Vagina (tissue), 2 donors: ENCODE measurements around the gene CHMP3. TPM values are rescaled to one million over a fixed set of nuclear protein-coding genes. Genes with fewer than 3 reads are reported as not detected.

Experiments
- DNase-seq, 2 donors: peaks; one replicate each; pipeline ENCODE4 v3.0.0-alpha.2; 2017; ENCODE audit errors: extremely low spot score in 2 of 2
- H3K27ac ChIP-seq: fragments of 200-600 bp; sonication (generic); one replicate; pipeline ENCODE4 v1.5.1; 2019
- H3K27me3 ChIP-seq: fragments of 200-600 bp; sonication (generic); one replicate; pipeline ENCODE4 v1.5.1; 2019
- H3K36me3 ChIP-seq, 2 donors: fragments of 200-600 bp; sonication (generic); one replicate each; pipeline ENCODE4 v1.5.1; 2017 to 2019
- H3K4me1 ChIP-seq: fragments of 200-600 bp; sonication (generic); one replicate; pipeline ENCODE4 v1.5.1; 2019
- H3K4me3 ChIP-seq, 2 donors: fragments of 200-600 bp; sonication (generic); 1 replicate in 1 of 2; 2 replicates in 1 of 2; pipeline ENCODE4 v1.5.1; 2016 to 2019
- H3K9me3 ChIP-seq: fragments of 200-600 bp; sonication (generic); one replicate; pipeline ENCODE4 v1.5.1; 2019
- CTCF ChIP-seq, 3 experiments: fragments of 450-650 bp in 2 of 3; fragments of 200-600 bp in 1 of 3; sonication (generic) in 1 of 3; IDR thresholded peaks; one replicate each; pipeline ENCODE4 v1.5.1; 2017 to 2019; ENCODE audit warnings: antibody characterized with exemption in 3 of 3, mild to moderate bottlenecking in 2 of 3, moderate library complexity in 2 of 3
- POLR2A ChIP-seq, 2 donors: fragments of 450-650 bp; IDR thresholded peaks; one replicate each; pipeline ENCODE4 v1.6.1; 2017; ENCODE audit warnings: antibody characterized with exemption in 2 of 2, mild to moderate bottlenecking in 2 of 2, moderate library complexity in 2 of 2
- POLR2AphosphoS5 ChIP-seq, 2 donors: sonication (generic); formaldehyde crosslinking; IDR thresholded peaks; one replicate each; pipeline ENCODE4 v1.9.0; 2017; ENCODE audit warnings: antibody characterized with exemption in 2 of 2, mild to moderate bottlenecking in 2 of 2, low read depth in 1 of 2; ENCODE audit not compliant: insufficient read depth in 1 of 2
- intact Hi-C: fragments of 100-400 bp; cut with DNase I; formaldehyde crosslinking; loops from one replicate; pipeline ENCODE4 v1.15.1; 2023
- total RNA-seq: library from RNA; depleted of rRNA; stranded (reverse); fragments of >200 nt; gene quantifications from one replicate; pipeline ENCODE4 v1.2.3, GENCODE V29; 2016

CHMP3 gene
- total RNA-seq, 1 donor from 2014 or later: 49.6 TPM

DNA sequence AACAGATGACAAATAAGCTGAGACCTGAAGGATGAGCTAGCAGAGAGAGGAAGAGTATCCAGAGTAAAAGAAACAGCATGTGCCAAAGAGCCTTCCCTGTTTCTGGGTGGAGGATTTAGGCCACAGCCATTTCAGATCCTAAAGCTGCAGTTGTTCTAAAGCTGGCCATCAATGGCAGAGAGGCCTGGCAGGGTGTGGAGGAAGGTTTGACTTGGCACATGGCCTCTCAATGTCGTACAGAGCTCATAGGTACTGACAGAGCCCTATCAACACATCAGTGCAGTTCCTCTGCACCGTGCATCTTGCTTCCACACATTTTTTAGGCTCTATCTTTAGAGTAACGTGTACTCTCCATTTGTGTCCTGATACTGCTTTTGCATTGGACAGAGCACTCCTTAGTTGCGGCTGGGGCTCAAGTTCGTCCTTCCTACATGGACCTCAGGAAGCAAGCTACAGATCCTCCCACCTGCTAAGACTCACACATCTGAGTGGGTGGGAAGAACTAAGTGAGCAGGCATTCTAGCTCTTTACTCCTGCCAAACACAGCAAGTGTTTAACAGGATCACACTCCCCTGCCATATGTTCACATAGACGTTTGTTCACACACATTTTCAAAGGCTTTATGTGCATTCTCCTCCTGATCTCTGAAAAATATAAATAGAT, 3.0 kb upstream of the CHMP3 start:
- no peaks in the 10 kb centered on the region for H3K9me3 ChIP-seq
- no peaks in the 10 kb centered on the region for H3K36me3 ChIP-seq
- no peak for TF ChIP-seq CTCF (IDR thresholded peaks at IDR 0.05)
- no peak for TF ChIP-seq POLR2AphosphoS5 (IDR thresholded peaks at IDR 0.05; ENCODE audit: insufficient read depth in 1 of 2, low read depth in 1 of 2)
- TF ChIP-seq POLR2A (IDR thresholded peaks at IDR 0.05): no peak
- H3K4me1 ChIP-seq: peaks cover 13% of the 10 kb centered on the region
- H3K4me3 ChIP-seq: no peak overlapping the region
- intact Hi-C loops: no loop called here
- no peaks in the 10 kb centered on the region for H3K27me3 ChIP-seq
- no peak overlapping the region for H3K27ac ChIP-seq
- DNase-seq: no peak

DNA sequence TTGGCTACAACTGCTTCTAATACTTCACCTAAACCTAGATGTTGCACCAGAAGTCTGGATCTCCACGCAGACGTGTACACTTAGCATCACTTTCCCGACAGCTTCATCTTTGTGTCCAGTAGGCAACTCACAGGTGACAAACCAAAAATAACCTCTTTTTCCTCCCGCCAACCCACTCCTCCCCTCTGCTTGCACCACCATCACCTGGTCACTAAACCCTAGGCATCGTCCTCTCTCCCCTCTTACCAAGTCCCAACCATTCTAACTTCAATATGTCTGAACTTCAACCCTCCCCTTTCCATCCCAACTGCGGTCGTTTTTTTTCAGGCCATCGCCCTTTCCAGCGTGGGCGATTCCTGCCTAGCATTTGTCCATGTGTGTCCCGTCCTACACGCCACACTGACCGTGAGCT, 413 bp upstream of the CHMP3 start:
- no peak for DNase-seq
- Histone ChIP-seq H3K36me3 (no peaks in the 10 kb centered on the region), H3K4me3 (peak overlapping the region; percentile 52 to 65), H3K27me3 (no peaks in the 10 kb centered on the region), H3K4me1 (peaks cover 34% of the 10 kb centered on the region), H3K27ac (peak overlapping the region; percentile 95), H3K9me3 (no peaks in the 10 kb centered on the region)
- intact Hi-C loops: loop anchor here (2.0 to 5.0 kb wide), 3 partner anchors 59 to 276 kb away; partner anchors contain the start of genes KDM3A and RNF103
- no peak for TF ChIP-seq POLR2AphosphoS5 (IDR thresholded peaks at IDR 0.05; ENCODE audit: insufficient read depth in 1 of 2, low read depth in 1 of 2)
- no peak for TF ChIP-seq POLR2A (IDR thresholded peaks at IDR 0.05)
- TF ChIP-seq CTCF (IDR thresholded peaks at IDR 0.05): no peak

DNA sequence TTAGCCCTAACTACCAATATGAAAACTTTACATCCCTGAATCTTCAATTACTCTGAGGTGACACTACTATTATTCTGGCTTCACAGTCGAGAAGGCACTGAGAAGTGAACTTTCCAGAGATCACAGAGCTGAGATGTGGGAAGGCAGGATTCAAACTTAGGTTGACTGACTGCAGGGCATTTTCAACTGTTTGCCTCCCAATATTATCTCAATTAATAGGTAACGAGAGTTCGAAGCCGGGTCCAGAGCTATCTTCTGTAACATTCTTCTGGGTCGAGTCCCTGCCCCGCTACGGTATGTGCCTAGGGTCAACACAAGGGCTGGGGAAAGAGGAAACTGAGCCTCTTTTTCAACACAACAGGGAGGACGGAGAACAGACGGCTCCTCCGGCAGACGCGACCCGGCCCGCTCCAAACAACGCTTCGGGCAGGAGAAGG, 740 bp downstream of the CHMP3 start:
- Histone ChIP-seq H3K4me1 (peaks cover 40% of the 10 kb centered on the region), H3K9me3 (no peaks in the 10 kb centered on the region), H3K4me3 (peak overlapping the region; percentile 52 to 65), H3K27ac (peak overlapping the region; percentile 95), H3K27me3 (no peaks in the 10 kb centered on the region), H3K36me3 (no peaks in the 10 kb centered on the region)
- intact Hi-C loops: loop anchor here (2.0 to 5.0 kb wide), 3 partner anchors 60 to 275 kb away; partner anchors contain the start of genes KDM3A and RNF103
- DNase-seq: no peak
- TF ChIP-seq CTCF (IDR thresholded peaks at IDR 0.05) (no peak), POLR2A (IDR thresholded peaks at IDR 0.05) (no peak), POLR2AphosphoS5 (IDR thresholded peaks at IDR 0.05; ENCODE audit: insufficient read depth in 1 of 2, low read depth in 1 of 2) (no peak)

DNA sequence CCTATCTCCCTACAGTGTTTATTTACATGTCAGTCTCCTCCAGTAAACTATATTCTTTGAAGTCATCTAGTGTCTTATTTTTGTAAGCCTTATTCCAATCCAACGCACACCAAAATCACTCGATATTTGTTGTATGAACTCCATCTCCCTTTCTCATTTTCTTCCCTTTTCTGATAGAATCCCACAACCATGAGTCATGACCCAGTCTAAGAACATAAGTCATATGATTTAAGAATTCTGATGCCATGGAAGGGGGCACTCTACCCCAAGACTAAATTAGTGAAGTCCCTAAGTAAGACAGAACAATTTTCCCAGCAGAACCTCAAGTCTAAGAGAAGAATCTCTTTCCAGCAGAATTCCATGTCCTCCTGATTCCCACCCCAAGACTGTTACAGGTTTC, 5.4 kb downstream of the CHMP3 start:
- H3K27ac ChIP-seq: no peak overlapping the region
- intact Hi-C loops: no loop called here
- H3K4me1 ChIP-seq: peaks cover 45% of the 10 kb centered on the region
- TF ChIP-seq CTCF (IDR thresholded peaks at IDR 0.05): no peak
- no peak for TF ChIP-seq POLR2A (IDR thresholded peaks at IDR 0.05)
- no peak for TF ChIP-seq POLR2AphosphoS5 (IDR thresholded peaks at IDR 0.05; ENCODE audit: insufficient read depth in 1 of 2, low read depth in 1 of 2)
- H3K4me3 ChIP-seq: no peak overlapping the region
- no peaks in the 10 kb centered on the region for H3K27me3 ChIP-seq
- H3K9me3 ChIP-seq: no peaks in the 10 kb centered on the region
- H3K36me3 ChIP-seq: no peaks in the 10 kb centered on the region
- no peak for DNase-seq

DNA sequence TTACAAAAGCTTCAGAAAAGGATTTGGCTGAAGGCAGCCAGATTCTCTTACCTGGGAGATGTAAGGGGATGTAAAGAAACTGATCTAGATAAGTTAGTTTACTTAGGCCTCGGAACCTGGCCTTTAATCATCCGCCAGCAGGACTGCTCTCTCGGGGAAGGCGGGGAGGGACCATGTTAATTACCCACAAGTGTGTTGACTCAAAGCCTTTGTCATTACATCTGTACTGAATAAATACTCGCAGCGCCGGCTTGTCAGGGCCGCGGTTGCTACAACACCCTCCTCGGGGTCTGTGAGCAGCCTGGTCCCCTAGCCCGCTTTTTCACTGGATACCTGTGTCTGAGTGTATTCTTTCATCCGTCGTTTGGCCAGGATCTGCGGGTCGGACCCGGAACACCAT, 6.7 kb downstream of the CHMP3 start:
- DNase-seq: no peak
- Histone ChIP-seq H3K4me1 (peaks cover 34% of the 10 kb centered on the region), H3K9me3 (no peaks in the 10 kb centered on the region), H3K4me3 (no peak overlapping the region), H3K36me3 (no peaks in the 10 kb centered on the region), H3K27me3 (no peaks in the 10 kb centered on the region), H3K27ac (no peak overlapping the region)
- intact Hi-C loops: no loop called here
- TF ChIP-seq POLR2A (IDR thresholded peaks at IDR 0.05) (no peak), CTCF (IDR thresholded peaks at IDR 0.05) (no peak), POLR2AphosphoS5 (IDR thresholded peaks at IDR 0.05; ENCODE audit: insufficient read depth in 1 of 2, low read depth in 1 of 2) (no peak)
